B cell (primary cell): ENCODE measurements around the gene DEPDC1B. TPM values are rescaled to one million over a fixed set of nuclear protein-coding genes. Genes with fewer than 3 reads are reported as not detected.
"Not testable (repeated sequence)": the region's sequence is repeated elsewhere in the genome, so short reads cannot be mapped to it uniquely, and the experiment has no call there.

Experiments used
- ATAC-seq: fragments of 200-7000 bp; cut with Tn5 transposase; one replicate; pipeline ENCODE4 v1.10.0; 2021; ENCODE audit warnings: low read depth, mild to moderate bottlenecking, moderate number of reproducible peaks, moderate library complexity
- CTCF ChIA-PET: fragments of 350-600 bp; sonication (Branson Sonifier 250); formaldehyde crosslinking; loops from one replicate; lab custom pipeline; 2021; ENCODE audit warnings: antibody characterized with exemption, inconsistent platforms; lab: Charles Lee
- POLR2A ChIA-PET: fragments of 350-600 bp; sonication (Branson Sonifier 250); formaldehyde crosslinking; loops from one replicate; lab custom pipeline; 2021; ENCODE audit warnings: antibody characterized with exemption; lab: Charles Lee
- DNase-seq: peaks from one replicate; pipeline ENCODE4 v3.0.0; 2013
- H2AFZ ChIP-seq: 2 replicates; pipeline ENCODE4 v1.6.1; 2012; ENCODE audit warnings: mild to moderate bottlenecking, low read depth, low read length; ENCODE audit not compliant: insufficient read depth, poor library complexity, severe bottlenecking
- H3K27ac ChIP-seq, 2 donors: 1 replicate in 1 of 2; 2 replicates in 1 of 2; pipeline ENCODE4 v1.5.1; 2012 to 2013; ENCODE audit warnings: low read length in 2 of 2, mild to moderate bottlenecking in 2 of 2, moderate library complexity in 1 of 2
- H3K27me3 ChIP-seq, 4 experiments: fragments of 200-600 bp in 1 of 4; sonication (generic) in 1 of 4; replicated peaks in 1 of 4; 1 replicate in 2 of 4; 2 replicates in 2 of 4; pipeline versions ENCODE4 v1.6.1 to v1.7.0; 2013 to 2016; ENCODE audit warnings: low read length in 3 of 4, mild to moderate bottlenecking in 2 of 4, mixed read lengths in 1 of 4, moderate library complexity in 1 of 4; ENCODE audit not compliant: insufficient read depth in 4 of 4, control insufficient read depth in 3 of 4; ENCODE audit errors: control extremely low read depth in 1 of 4
- H3K36me3 ChIP-seq, 2 experiments: replicated peaks in 1 of 2; 1 replicate in 1 of 2; 2 replicates in 1 of 2; pipeline versions ENCODE4 v1.6.1 to v1.7.1; 2013; ENCODE audit warnings: low read length in 1 of 2; ENCODE audit not compliant: insufficient read depth in 2 of 2, control insufficient read depth in 1 of 2; ENCODE audit errors: control extremely low read depth in 1 of 2, extremely low read depth in 1 of 2
- H3K4me1 ChIP-seq, 2 donors: fragments of 200-600 bp in 1 of 2; sonication (generic) in 1 of 2; 1 replicate in 1 of 2; 2 replicates in 1 of 2; pipeline versions ENCODE4 v1.5.1 to v1.6.1; 2013 to 2017; ENCODE audit warnings: low read length in 2 of 2; ENCODE audit not compliant: control insufficient read depth in 2 of 2, insufficient read depth in 2 of 2
- H3K4me2 ChIP-seq: replicated peaks from 2 replicates; pipeline ENCODE3; 2012; ENCODE audit warnings: mild to moderate bottlenecking, low read depth, low read length; ENCODE audit not compliant: poor library complexity, severe bottlenecking
- H3K4me3 ChIP-seq, 5 experiments: fragments of 200-600 bp in 1 of 5; sonication (generic) in 1 of 5; 1 replicate in 3 of 5; 2 replicates in 2 of 5; pipeline versions ENCODE4 v1.5.1 to v1.7.0; 2011 to 2016; ENCODE audit warnings: low read length in 4 of 5, mild to moderate bottlenecking in 4 of 5, low read depth in 2 of 5, control low read depth in 1 of 5, moderate library complexity in 1 of 5; ENCODE audit not compliant: insufficient read depth in 1 of 5; ENCODE audit errors: control extremely low read depth in 1 of 5, extremely low read depth in 1 of 5
- H3K79me2 ChIP-seq: fragments of 200-600 bp; sonication (generic); one replicate; pipeline ENCODE4 v1.6.0; 2016; ENCODE audit warnings: low read length; ENCODE audit not compliant: control insufficient read depth, insufficient read depth
- H3K9ac ChIP-seq: fragments of 200-600 bp; sonication (generic); 2 replicates; pipeline ENCODE4 v1.6.1; 2017; ENCODE audit warnings: mild to moderate bottlenecking, low read length, moderate library complexity
- H3K9me3 ChIP-seq, 3 donors: one replicate each; pipeline versions ENCODE4 v1.6.1 to v1.7.1; 2013; ENCODE audit warnings: low read length in 2 of 3; ENCODE audit not compliant: control insufficient read depth in 2 of 3, insufficient read depth in 1 of 3; ENCODE audit errors: control extremely low read depth in 1 of 3
- H4K20me1 ChIP-seq: 2 replicates; pipeline ENCODE4 v1.6.0; 2012; ENCODE audit warnings: mild to moderate bottlenecking, low read length; ENCODE audit not compliant: insufficient read depth, control insufficient read depth, poor library complexity, severe bottlenecking
- H3K27ac Mint-ChIP-seq: one replicate; pipeline ENCODE4 v1.8.0; 2021; ENCODE audit warnings: mixed read lengths
- H3K27me3 Mint-ChIP-seq: one replicate; pipeline ENCODE4 v1.8.0; 2021; ENCODE audit warnings: mixed read lengths
- H3K4me1 Mint-ChIP-seq: one replicate; pipeline ENCODE4 v1.8.0; 2021; ENCODE audit warnings: mixed read lengths
- H3K4me3 Mint-ChIP-seq: one replicate; pipeline ENCODE4 v1.8.0; 2021; ENCODE audit warnings: mixed read lengths
- H3K9me3 Mint-ChIP-seq: one replicate; pipeline ENCODE4 v1.8.0; 2022; ENCODE audit warnings: mixed read lengths; ENCODE audit not compliant: insufficient read depth
- CTCF ChIP-seq: fragments of 200-600 bp; IDR thresholded peaks from one replicate; pipeline ENCODE4 v1.8.0; 2022; ENCODE audit warnings: antibody characterized with exemption, mild to moderate bottlenecking
- EZH2 ChIP-seq: IDR thresholded peaks from 2 replicates; pipeline ENCODE4 v1.6.1; 2012; ENCODE audit warnings: borderline replicate concordance, low read depth, mild to moderate bottlenecking, moderate library complexity, low read length; ENCODE audit not compliant: insufficient read depth, poor library complexity, severe bottlenecking
- WGBS: methylation state at CpG from one replicate; pipeline ENCODE4 v1.1.5; 2013; ENCODE audit warnings: missing lambda C conversion rate; ENCODE audit not compliant: insufficient coverage; 5-methylcytosine and 5-hydroxymethylcytosine counted together
- intact Hi-C: fragments of 100-400 bp; cut with micrococcal nuclease; formaldehyde crosslinking; loops from one replicate; pipeline ENCODE4 v1.10.0; 2022
- polyA plus RNA-seq: library from polyadenylated mRNA; depleted of rRNA; stranded (reverse); fragments of >200 nt; gene quantifications from 2 replicates; pipeline ENCODE4 v1.2.3, GENCODE V29; 2012
- total RNA-seq, 2 donors: library from RNA; stranded (reverse); fragments of 120-200 nt in 1 of 2; gene quantifications; 1 replicate in 1 of 2; 2 replicates in 1 of 2; pipeline versions ENCODE4 v1.2.3 to v1.2.4, GENCODE V29; 2013 to 2022

Gene DEPDC1B
- total and polyA plus RNA-seq, 2 donors (not counting 1 experiment from before 2014, with no cell fraction given) = 0.04 to 0.25 TPM

- Histone ChIP-seq H4K20me1 (no peaks in the 10 kb centered on the region), H2AFZ (no peak overlapping the region), H3K9me3 (peaks cover 0 to 13% (median 0%) of the 10 kb centered on the region in 3 donors), H3K4me2 (no peak overlapping the region), H3K27ac (no peak overlapping the region), H3K9ac (no peak overlapping the region), H3K36me3 (no peaks in the 10 kb centered on the region), H3K4me3 (no peak overlapping the region), H3K79me2 (no peaks in the 10 kb centered on the region), H3K4me1 (no peaks in the 10 kb centered on the region), H3K27me3 (peaks cover 0 to 10% (median 0%) of the 10 kb centered on the region in 4 experiments)
- ATAC-seq (no peak), DNase-seq (no peak)
- Mint-ChIP-seq H3K27ac (no peak overlapping the region), H3K9me3 (no peaks in the 10 kb centered on the region), H3K27me3 (peaks cover 46% of the 10 kb centered on the region), H3K4me3 (no peak overlapping the region), H3K4me1 (no peaks in the 10 kb centered on the region)
- intact Hi-C loops = no loop called here
- no CpG with 5 or more reads among the region's 3 CpGs for WGBS
- TF ChIP-seq EZH2 = no peak
- TF ChIP-seq CTCF = no peak
- ChIA-PET POLR2A (no interaction called here), CTCF (no interaction called here)
These were observed 18.4 kb upstream of the DEPDC1B start for GRCh38 chr5:60718166-60718892.

GRCh38 chr5:60715201-60715928 lies 15.4 kb upstream of the DEPDC1B start:
- H3K9me3 ChIP-seq = peaks cover 0 to 13% (median 0%) of the 10 kb centered on the region in 3 donors
- ATAC-seq, H3K4me3 ChIP-seq, H3K4me1 Mint-ChIP-seq, H3K79me2 ChIP-seq, H3K27ac Mint-ChIP-seq, H3K36me3 ChIP-seq, H3K27me3 ChIP-seq, H3K9me3 Mint-ChIP-seq, H3K4me2 ChIP-seq, intact Hi-C loops, CTCF ChIA-PET, H3K4me1 ChIP-seq, DNase-seq, H3K9ac ChIP-seq, POLR2A ChIA-PET, H2AFZ ChIP-seq, H3K27ac ChIP-seq, H3K4me3 Mint-ChIP-seq, H4K20me1 ChIP-seq: not testable (repeated sequence)
- 93% methylated on average over 3 of the region's 3 CpGs for WGBS
- H3K27me3 Mint-ChIP-seq = peaks cover 48% of the 10 kb centered on the region
